Right renal pelvis (tissue), 4 donors: ENCODE measurements around the gene TCF3. TPM values are rescaled to one million over a fixed set of nuclear protein-coding genes. Genes with fewer than 3 reads are reported as not detected.

ENCODE experiments used
- DNase-seq, 4 donors: peaks; one replicate each; pipeline ENCODE4 v3.0.0-alpha.2; 2013; ENCODE audit warnings: low read depth in 4 of 4, low spot score in 3 of 4, missing footprints in 1 of 4
- polyA plus RNA-seq, 4 donors: library from polyadenylated mRNA; unstranded; fragments of 120-200 nt; gene quantifications; one replicate each; pipeline ENCODE4 v1.2.1, GENCODE V29; 2013; ENCODE audit not compliant: insufficient read length in 4 of 4

TCF3 gene
- polyA plus RNA-seq, 4 donors, result 101 to 127 (median 108) TPM

GRCh38 chr19:1568320-1569019, 83.9 kb downstream of the TCF3 start, which contains the start of gene MEX3D:
Gene MEX3D, minus strand, starts transcription at chr19:1568325. Its CDS starts 267 bp downstream, at chr19:1568058.
- peak in 3 of 4 donors; percentile 21 to 65 (median 61) for DNase-seq

- no peak for DNase-seq
These were observed 84.6 kb downstream of the TCF3 start for GRCh38 chr19:1567848-1568227.

- DNase-seq, result peak in 1 of 4 donors; percentile 34
These were observed 85.1 kb downstream of the TCF3 start for GRCh38 chr19:1567116-1567847.

GRCh38 chr19:1566392-1567115, 85.9 kb downstream of the TCF3 start:
- peak; percentile 70 to 76 (median 74) for DNase-seq

- DNase-seq, result no peak
These were observed 89.2 kb downstream of the TCF3 start for GRCh38 chr19:1563251-1563650.

- DNase-seq, result no peak
These were observed 91.1 kb downstream of the TCF3 start for GRCh38 chr19:1561236-1561842.

GRCh38 chr19:1560286-1560882, 92.0 kb downstream of the TCF3 start:
- DNase-seq, result no peak

Other genes with a start within 250 kb of the TCF3 start
- 10 to 100 TPM; 77.5 to 89.8 (median 83.4) TPM for gene DAZAP1, start 245.0 kb downstream of the TCF3 start, polyA plus RNA-seq
- gene RPS15, start 214.2 kb downstream of the TCF3 start, polyA plus RNA-seq, result 100 to 1,000 TPM; 509 to 913 (median 548) TPM
- gene APC2, start 202.5 kb downstream of the TCF3 start, polyA plus RNA-seq, result 1 to 10 TPM in 3 of 4 donors, under 1 TPM in 1; 0.97 to 1.8 (median 1.5) TPM
- gene C19orf25, start 173.4 kb downstream of the TCF3 start, polyA plus RNA-seq, result 10 to 100 TPM; 22.3 to 38.3 (median 25.8) TPM
- gene PCSK4, start 162.3 kb downstream of the TCF3 start, polyA plus RNA-seq, result 1 to 10 TPM; 3.4 to 7.9 (median 5.1) TPM
- 10 to 100 TPM in 3 of 4 donors, 1 to 10 TPM in 1; 9.9 to 31.5 (median 17.0) TPM for gene REEP6, start 161.4 kb downstream of the TCF3 start, polyA plus RNA-seq
- 1 to 10 TPM in 2 of 4 donors, under 1 TPM in 2; 0.24 to 1.5 (median 0.80) TPM for gene ADAMTSL5, start 139.6 kb downstream of the TCF3 start, polyA plus RNA-seq
- under 1 TPM; 0.13 to 0.36 (median 0.16) TPM for gene PLK5, start 128.5 kb downstream of the TCF3 start, polyA plus RNA-seq
- 10 to 100 TPM; 23.7 to 40.4 (median 26.3) TPM for gene MEX3D, start 84.3 kb downstream of the TCF3 start, polyA plus RNA-seq
- 10 to 100 TPM; 50.6 to 80.7 (median 53.1) TPM for gene MBD3, start 59.8 kb downstream of the TCF3 start, polyA plus RNA-seq
- 100 to 1,000 TPM; 104 to 157 (median 119) TPM for gene UQCR11, start 47.2 kb downstream of the TCF3 start, polyA plus RNA-seq
- gene ONECUT3, start 100.9 kb upstream of the TCF3 start, polyA plus RNA-seq, result under 1 TPM in 2 of 4 donors, not detected in 2; 0.03 TPM
- gene ATP8B3, start 159.7 kb upstream of the TCF3 start, polyA plus RNA-seq, result 1 to 10 TPM in 1 of 4 donors, under 1 TPM in 3; 0.44 to 1.0 (median 0.74) TPM
- 10 to 100 TPM; 23.5 to 32.9 (median 25.1) TPM for gene REXO1, start 195.9 kb upstream of the TCF3 start, polyA plus RNA-seq
- gene KLF16, start 211.0 kb upstream of the TCF3 start, polyA plus RNA-seq, result 10 to 100 TPM in 1 of 4 donors, 1 to 10 TPM in 3; 6.1 to 12.3 (median 7.1) TPM
- gene ABHD17A, start 232.9 kb upstream of the TCF3 start, polyA plus RNA-seq, result 10 to 100 TPM; 37.8 to 71.5 (median 40.0) TPM